BLaER1 treated with 17β-estradiol and CSF1 and Interleukin-3, amounts not matched to agents 10 nM and 100 nM (cell line): ENCODE measurements around the gene LINS1.
A peak's percentile ranks its signal among the peaks of the same experiment; 100 is the strongest.

ENCODE experiments used
- H3K27ac ChIP-seq, 11 experiments: shearing (Covaris generic); formaldehyde crosslinking; 2 replicates each; pipeline ENCODE4 v1.8.1; 2022
- H3K27me3 ChIP-seq, 11 experiments: shearing (Covaris generic); formaldehyde crosslinking; 2 replicates each; pipeline ENCODE4 v1.8.1; 2022
- H3K36me3 ChIP-seq, 11 experiments: shearing (Covaris generic); formaldehyde crosslinking; 2 replicates each; pipeline ENCODE4 v1.8.1; 2022
- H3K4me1 ChIP-seq, 10 experiments: shearing (Covaris generic); formaldehyde crosslinking; 2 replicates each; pipeline ENCODE4 v1.8.1; 2022
- H3K4me2 ChIP-seq, 11 experiments: shearing (Covaris generic); formaldehyde crosslinking; 2 replicates each; pipeline ENCODE4 v1.8.1; 2022
- H3K4me3 ChIP-seq, 10 experiments: shearing (Covaris generic); formaldehyde crosslinking; 2 replicates each; pipeline ENCODE4 v1.8.1; 2022
- H3K9ac ChIP-seq, 11 experiments: shearing (Covaris generic); formaldehyde crosslinking; 2 replicates each; pipeline ENCODE4 v1.8.1; 2022
- H3K9me3 ChIP-seq, 11 experiments: shearing (Covaris generic); formaldehyde crosslinking; replicated peaks in 1 of 11; 2 replicates each; pipeline ENCODE4 v1.8.1; 2022
- H4K20me1 ChIP-seq, 11 experiments: shearing (Covaris generic); formaldehyde crosslinking; 2 replicates each; pipeline ENCODE4 v1.8.1; 2022
- Cebpa-rat ChIP-seq, 11 experiments: shearing (Covaris generic); IDR thresholded peaks; 2 replicates each; pipeline ENCODE4 v1.8.1; 2022

The LINS1 gene

DNA sequence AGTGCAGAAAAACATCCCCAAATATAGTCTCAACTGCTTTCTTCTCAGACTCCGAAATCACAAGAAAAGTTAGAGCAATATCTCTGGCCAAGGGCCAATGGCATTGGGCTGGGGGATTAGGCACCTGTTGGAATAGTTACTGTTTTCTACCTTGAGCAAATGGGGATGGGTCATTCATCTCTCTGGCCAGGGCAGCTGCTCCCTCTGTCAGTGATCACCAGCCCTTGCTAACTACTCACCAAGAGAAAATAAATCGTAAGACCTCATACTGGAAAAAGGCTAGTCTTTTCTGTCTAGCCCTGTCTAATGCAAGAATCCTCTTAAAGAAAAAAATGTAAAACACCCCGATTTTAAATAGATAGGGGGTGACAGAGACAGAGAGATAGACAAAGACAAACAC lies 84.1 kb downstream of the LINS1 start:
- Histone ChIP-seq H3K9ac (no peak overlapping the region), H3K4me1 (peaks cover 20 to 67% (median 36%) of the 10 kb centered on the region in 10 experiments), H3K9me3 (peaks cover 2 to 7% (median 4%) of the 10 kb centered on the region in 11 experiments; a peak in 20 of 22 replicates), H3K4me3 (no peak overlapping the region), H3K27me3 (no peaks in the 10 kb centered on the region), H3K27ac (peak overlapping the region in 3 of 11 experiments; percentile 3 to 20 (median 15); a peak in 2 of 22 replicates), H3K36me3 (no peaks in the 10 kb centered on the region), H4K20me1 (no peaks in the 10 kb centered on the region), H3K4me2 (peak overlapping the region in 8 of 11 experiments; percentile 3 to 71 (median 40); a peak in 12 of 22 replicates)
- TF ChIP-seq Cebpa-rat (IDR thresholded peaks at IDR 0.05): no peak
